K562 (cell line): ENCODE measurements around the gene POLD2. TPM values are rescaled to one million over a fixed set of nuclear protein-coding genes. Genes with fewer than 3 reads are reported as not detected.

ENCODE experiments used
- ATAC-seq: fragments of 200-7000 bp; cut with Tn5 transposase; 3 replicates; pipeline ENCODE4 v1.9.1; 2020; ENCODE audit warnings: moderate library complexity
- BruUV-seq: library from RNA; stranded (reverse); fragments of 400-500 nt; replicated peaks from 2 replicates; lab custom pipeline; 2021; lab: Mats Ljungman, UMichigan
- CTCF ChIA-PET: fragments of 300-600 bp; formaldehyde crosslinking; extraction: SDS; loops from one replicate; lab custom pipeline; 2021; ENCODE audit warnings: low intra/inter-chr PET ratio; lab: Yijun Ruan, JAX
- POLR2A ChIA-PET: fragments of 300-600, 350-650 bp; sonication (Branson Sonifier 250); formaldehyde crosslinking; extraction: SDS; loops from one replicate; lab custom pipeline; 2021; ENCODE audit warnings: antibody characterized with exemption, inconsistent platforms; lab: Yijun Ruan, JAX
- DNase-seq, 4 experiments: peaks; one replicate each; pipeline versions ENCODE4 v3.0.0 to v3.0.0-alpha.2; 2011 to 2018; ENCODE audit warnings: low spot score in 3 of 4, mixed read lengths in 3 of 4; ENCODE audit errors: extremely low read depth in 1 of 4
- FAIRE-seq: peaks from 2 replicates; lab custom pipeline; 2011; peaks lifted over from hg19 to GRCh38; lab: Jason Lieb, UNC
- H2AFZ ChIP-seq: 2 replicates; pipeline ENCODE4 v1.6.0; 2011; ENCODE audit warnings: low read depth, low read length, control low read depth, inconsistent platforms
- H3K27ac ChIP-seq: fragments of 200-600 bp; 3 replicates; pipeline ENCODE4 v1.8.0; 2011; ENCODE audit warnings: low read depth, mild to moderate bottlenecking, control low read depth, inconsistent platforms, low read length, moderate library complexity, mixed read lengths; ENCODE audit errors: extremely low read depth
- H3K27me3 ChIP-seq, 2 experiments: fragments of 300-600 bp in 1 of 2; 2 replicates in 1 of 2; 3 replicates in 1 of 2; pipeline versions ENCODE4 v1.6.0 to v1.8.0; 2011; ENCODE audit warnings: inconsistent platforms in 2 of 2, low read length in 2 of 2, mild to moderate bottlenecking in 1 of 2, mixed read lengths in 1 of 2, moderate library complexity in 1 of 2; ENCODE audit not compliant: control insufficient read depth in 2 of 2, insufficient read depth in 2 of 2
- H3K36me3 ChIP-seq: fragments of 300-600 bp; 3 replicates; pipeline ENCODE4 v1.8.0; 2011; ENCODE audit warnings: mild to moderate bottlenecking, low read length, inconsistent platforms; ENCODE audit not compliant: control insufficient read depth, insufficient read depth
- H3K4me1 ChIP-seq, 2 experiments: fragments of 200-600 bp in 1 of 2; replicated peaks in 1 of 2; 2 replicates in 1 of 2; 3 replicates in 1 of 2; pipeline versions ENCODE4 v1.5.1 to v1.8.0; 2011; ENCODE audit warnings: inconsistent platforms in 2 of 2, low read length in 2 of 2, mild to moderate bottlenecking in 1 of 2, mixed read lengths in 1 of 2, moderate library complexity in 1 of 2; ENCODE audit not compliant: control insufficient read depth in 2 of 2, insufficient read depth in 2 of 2
- H3K4me2 ChIP-seq: 2 replicates; pipeline ENCODE4 v1.6.1; 2011; ENCODE audit warnings: low read length, control low read depth, inconsistent platforms, mixed read lengths; ENCODE audit not compliant: insufficient read depth
- H3K4me3 ChIP-seq: fragments of 200-600 bp; sonication (generic), shearing (Covaris generic); 2 replicates; pipeline ENCODE4 v1.5.1; 2016; ENCODE audit warnings: control low read depth, inconsistent platforms
- H3K79me2 ChIP-seq: fragments of 200-600 bp; 3 replicates; pipeline ENCODE4 v1.8.0; 2011; ENCODE audit warnings: low read length, inconsistent platforms; ENCODE audit not compliant: control insufficient read depth, insufficient read depth
- H3K9ac ChIP-seq, 2 experiments: 2 replicates each; pipeline versions ENCODE4 v1.6.0 to v1.6.1; 2011; ENCODE audit warnings: low read depth in 2 of 2, low read length in 2 of 2, control low read depth in 1 of 2, inconsistent platforms in 1 of 2, mild to moderate bottlenecking in 1 of 2, mixed read lengths in 1 of 2; ENCODE audit not compliant: insufficient read depth in 1 of 2
- H3K9me1 ChIP-seq: one replicate; pipeline ENCODE4 v1.6.0; 2011; ENCODE audit warnings: inconsistent platforms, mild to moderate bottlenecking, low read length, moderate library complexity; ENCODE audit not compliant: control insufficient read depth, insufficient read depth
- H3K9me3 ChIP-seq: replicated peaks from 2 replicates; pipeline ENCODE4 v1.5.1; 2011; ENCODE audit warnings: low read depth, low read length, inconsistent platforms; ENCODE audit not compliant: control insufficient read depth, insufficient read depth
- H4K20me1 ChIP-seq: replicated peaks from 2 replicates; pipeline ENCODE4 v1.6.1; 2011; ENCODE audit warnings: low read length, inconsistent platforms, mixed read lengths; ENCODE audit not compliant: control insufficient read depth, insufficient read depth
- ETS2 ChIP-seq: IDR thresholded peaks from 2 replicates; pipeline ENCODE4 v1.6.1; 2016; ENCODE audit warnings: borderline replicate concordance, missing genetic modification characterization, mild to moderate bottlenecking, moderate library complexity, missing compliant biosample characterization; ENCODE audit not compliant: poor library complexity, severe bottlenecking
- MBD2 ChIP-seq: sonication (generic); IDR thresholded peaks from 2 replicates; pipeline ENCODE4 v1.6.1; 2016; ENCODE audit warnings: low read depth, borderline replicate concordance
- STAT5B ChIP-seq: fragments of 250-450 bp; sonication (Bioruptor Pico); IDR thresholded peaks from 2 replicates; pipeline ENCODE4 v1.8.0; 2021; ENCODE audit warnings: mild to moderate bottlenecking, inconsistent platforms
- WGBS: fragments of 100-300 bp; shearing (Covaris generic); methylation state at CpG from one replicate; pipeline ENCODE4 v1.1.6; 2016; ENCODE audit warnings: low coverage, mixed read lengths; ENCODE audit not compliant: insufficient coverage; ENCODE audit errors: missing lambda C conversion rate; 5-methylcytosine and 5-hydroxymethylcytosine counted together
- in situ Hi-C: fragments of 300-500 bp; cut with MboI; formaldehyde crosslinking; loops from 4 replicates; pipeline ENCODE4 v1.15.0; 2018; ENCODE audit warnings: inconsistent platforms, mixed read lengths
- intact Hi-C: fragments of 100-400 bp; cut with micrococcal nuclease; formaldehyde crosslinking; loops from 2 replicates; pipeline ENCODE4 v1.14.2; 2022
- polyA plus RNA-seq, 8 experiments: library from polyadenylated mRNA; depleted of rRNA in 4 of 8; stranded (reverse) in 5 of 8; unstranded in 3 of 8; fragments of >200 nt; fragmentation: Nextera tagmentation in 2 of 8; fragmentation: Illumina TruSeq in 1 of 8; extraction: Ambion mirVana in 2 of 8; extraction: Trizol in 1 of 8; gene quantifications; 2 replicates each; pipeline versions ENCODE4 v1.2.1 to v1.2.3, GENCODE V29; 2011 to 2014; ENCODE audit warnings: inconsistent platforms in 1 of 8, missing spikeins in 1 of 8
- total RNA-seq, 7 experiments: library from RNA; depleted of rRNA in 6 of 7; stranded (reverse); fragments of >200 nt in 6 of 7; fragmentation: Illumina TruSeq in 2 of 7; extraction: Trizol in 2 of 7; gene quantifications; 2 replicates each; pipeline versions ENCODE4 v1.2.1 to v1.2.3, GENCODE V29; 2011 to 2021; ENCODE audit warnings: low replicate concordance in 1 of 7
- TF ChIP-seq, protein P1 (sequence below): sonication (generic); formaldehyde crosslinking; IDR thresholded peaks from 2 replicates; pipeline ENCODE4 v1.9.0; 2022; ENCODE audit warnings: mild to moderate bottlenecking, missing genetic modification reagents

Gene POLD2
- total and polyA plus RNA-seq, 9 of the 15 experiments (the other 6 are each of a cell fraction or from before 2014, with no cell fraction given) = 29.7 to 259 (median 225) TPM

DNA sequence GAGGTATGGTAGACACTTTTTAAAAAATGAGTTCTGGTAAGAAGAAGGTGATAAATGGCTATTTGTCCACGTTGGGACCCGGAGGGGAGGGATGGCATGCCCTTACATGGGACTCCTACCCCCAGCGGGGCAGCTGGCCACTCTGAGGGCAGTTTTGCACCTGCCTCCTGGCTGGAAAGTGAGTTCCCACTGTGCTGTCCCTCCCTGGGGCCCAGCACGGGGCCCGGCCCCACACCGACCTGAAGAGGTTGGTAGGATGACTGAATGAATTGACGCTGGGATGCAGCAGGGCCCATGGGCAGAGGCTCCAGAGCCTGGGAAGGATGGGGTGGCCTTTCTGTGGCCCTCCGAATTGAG is 19.8 kb downstream of the POLD2 start:
- intact Hi-C loops (no loop called here), in situ Hi-C loops (no loop called here)
- FAIRE-seq = no peak
- no TSS peak for BruUV-seq
- Histone ChIP-seq H3K4me2 (no peak overlapping the region), H3K9me1 (no peaks in the 10 kb centered on the region), H3K79me2 (no peaks in the 10 kb centered on the region), H3K4me3 (no peak overlapping the region), H4K20me1 (0 out of 2 replicates have a peak, but pooled peaks cover 6% of the 10 kb centered on the region), H2AFZ (no peak overlapping the region), H3K9me3 (no peaks in the 10 kb centered on the region), H3K27me3 (peaks cover 17 to 39% of the 10 kb centered on the region in 2 experiments; a peak in 4 of 5 replicates), H3K4me1 (peaks cover 0 to 35% of the 10 kb centered on the region in 2 experiments; a peak in 4 of 5 replicates), H3K27ac (no peak overlapping the region), H3K36me3 (no peaks in the 10 kb centered on the region), H3K9ac (0 out of 4 replicates have a peak overlapping the region, but pooled peaks of 1 of the 2 experiments have one; percentile 31)
- no peak for ATAC-seq
- WGBS = 23% methylated on average over 7 of the region's 8 CpGs
- POLR2A ChIA-PET = interaction anchor here (1.0 kb wide), 1 partner anchor 19 kb away, joined by 3 read pairs; no protein-coding TSS in a partner anchor
- CTCF ChIA-PET = no interaction called here
- no peak for DNase-seq
- TF ChIP-seq ETS2 (tag) = no peak
- TF ChIP-seq MBD2 = no peak

DNA sequence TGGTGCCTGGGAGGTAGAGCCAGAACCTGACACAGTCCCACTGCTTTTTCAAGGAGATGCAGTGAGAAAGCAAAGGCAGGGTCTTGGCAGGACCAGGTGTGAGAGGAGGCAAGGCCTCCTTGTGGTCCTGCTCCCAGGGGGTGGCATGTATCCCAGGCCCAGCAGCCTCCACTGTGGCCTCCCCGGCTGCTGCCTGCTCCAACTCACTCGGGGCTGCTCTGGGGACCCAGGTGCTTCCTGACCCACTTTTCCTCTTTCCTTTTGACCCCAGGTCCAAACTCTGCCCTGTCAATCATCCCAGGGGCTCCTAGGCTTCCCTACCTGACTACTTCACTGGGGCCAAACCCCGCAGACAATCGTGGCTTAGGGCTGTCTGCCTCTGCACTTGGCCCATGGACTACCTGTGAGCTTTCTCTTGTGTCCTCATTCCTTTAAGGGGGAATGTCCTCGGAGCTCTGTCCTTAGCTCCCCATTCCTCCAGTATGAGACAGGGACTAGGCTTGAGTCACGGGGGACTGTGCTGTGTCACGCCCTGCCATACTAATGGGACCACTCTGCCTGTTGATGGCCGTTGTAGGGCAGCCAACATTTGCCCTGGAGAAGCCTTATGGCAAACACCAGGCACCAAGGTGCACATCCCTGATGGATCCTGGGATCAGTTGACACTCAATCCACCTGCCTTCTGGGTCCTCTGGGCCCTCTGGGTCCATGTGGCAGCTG is 20.3 kb downstream of the POLD2 start:
- H3K4me1 ChIP-seq = peaks cover 0 to 30% of the 10 kb centered on the region in 2 experiments; a peak in 4 of 5 replicates
- TF ChIP-seq STAT5B (CRISPR knock-in tag) = no peak
- TF ChIP-seq, protein P1, sequence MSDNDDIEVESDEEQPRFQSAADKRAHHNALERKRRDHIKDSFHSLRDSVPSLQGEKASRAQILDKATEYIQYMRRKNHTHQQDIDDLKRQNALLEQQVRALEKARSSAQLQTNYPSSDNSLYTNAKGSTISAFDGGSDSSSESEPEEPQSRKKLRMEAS = 0 out of 2 replicates have a peak, but pooled peaks have one; percentile 22

More for the DNA sequence above, 20.3 kb downstream of the POLD2 start:
- 20% methylated on average over 8 of the region's 8 CpGs for WGBS
- intact Hi-C loops = no loop called here
- H3K27me3 ChIP-seq = peaks cover 17 to 36% of the 10 kb centered on the region in 2 experiments; a peak in 4 of 5 replicates
- no TSS peak for BruUV-seq
- no peak overlapping the region for H3K27ac ChIP-seq
- ChIA-PET POLR2A (interaction anchor here (0.7 to 1.0 kb wide), 2 partner anchors 20 to 102 kb away, joined by 3 read pairs; no protein-coding TSS in a partner anchor), CTCF (no interaction called here)
- peak overlapping the region in 1 of 2 experiments; percentile 56; a peak in 2 of 4 replicates for H3K9ac ChIP-seq
- no peak for ATAC-seq
- H3K4me2 ChIP-seq = no peak overlapping the region
- H3K36me3 ChIP-seq = no peaks in the 10 kb centered on the region
- H2AFZ ChIP-seq = no peak overlapping the region
- 0 out of 2 replicates have a peak, but pooled peaks cover 4% of the 10 kb centered on the region for H4K20me1 ChIP-seq
- H3K9me1 ChIP-seq = no peaks in the 10 kb centered on the region
- H3K79me2 ChIP-seq = no peaks in the 10 kb centered on the region
- DNase-seq = no peak
- no peaks in the 10 kb centered on the region for H3K9me3 ChIP-seq
- in situ Hi-C loops = no loop called here
- H3K4me3 ChIP-seq = no peak overlapping the region
- no peak for FAIRE-seq
